ENCODE measurements around the gene USH1G.
A peak's percentile ranks its signal among the peaks of the same experiment; 100 is the strongest.

The USH1G gene

DNA sequence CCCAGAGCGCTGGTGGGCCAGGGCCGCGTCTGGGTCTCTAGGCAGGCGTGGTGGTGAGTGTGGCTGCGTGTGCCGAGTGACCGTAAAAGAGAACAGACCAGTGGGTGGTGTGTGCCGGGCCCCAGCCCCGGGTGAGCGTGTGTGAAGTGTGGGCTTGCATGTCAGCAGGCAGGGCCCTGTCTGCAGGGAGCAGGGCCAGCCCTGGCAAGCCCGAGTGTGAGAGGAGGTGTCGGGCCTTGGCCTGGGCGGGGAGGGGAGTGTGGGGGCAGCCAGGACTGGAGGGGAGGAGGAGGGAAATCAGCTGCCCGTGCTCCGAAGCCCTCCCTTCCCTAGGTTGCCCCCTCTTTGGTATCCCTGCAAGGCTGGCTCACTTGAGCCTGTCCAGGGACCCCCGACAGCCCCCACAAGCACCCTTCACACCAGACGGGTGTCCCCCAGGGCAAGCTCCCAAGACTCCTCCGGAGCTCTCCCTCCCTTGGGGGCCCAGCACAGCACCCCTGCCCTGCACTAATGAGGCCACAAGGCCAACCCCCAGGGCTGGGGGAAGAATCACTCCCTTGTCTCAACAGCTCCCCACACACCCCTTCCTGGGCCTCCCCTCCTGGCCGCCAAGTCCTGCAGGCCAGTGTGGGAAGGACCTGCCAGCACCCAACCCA lies 1.9 kb downstream of the USH1G start:
- no peak for DNase-seq (ENCODE audit: low read depth)
- H3K4me3 ChIP-seq (ENCODE audit: control insufficient read depth, low read depth, low read length) = no peak overlapping the region
- TF ChIP-seq, protein P1, sequence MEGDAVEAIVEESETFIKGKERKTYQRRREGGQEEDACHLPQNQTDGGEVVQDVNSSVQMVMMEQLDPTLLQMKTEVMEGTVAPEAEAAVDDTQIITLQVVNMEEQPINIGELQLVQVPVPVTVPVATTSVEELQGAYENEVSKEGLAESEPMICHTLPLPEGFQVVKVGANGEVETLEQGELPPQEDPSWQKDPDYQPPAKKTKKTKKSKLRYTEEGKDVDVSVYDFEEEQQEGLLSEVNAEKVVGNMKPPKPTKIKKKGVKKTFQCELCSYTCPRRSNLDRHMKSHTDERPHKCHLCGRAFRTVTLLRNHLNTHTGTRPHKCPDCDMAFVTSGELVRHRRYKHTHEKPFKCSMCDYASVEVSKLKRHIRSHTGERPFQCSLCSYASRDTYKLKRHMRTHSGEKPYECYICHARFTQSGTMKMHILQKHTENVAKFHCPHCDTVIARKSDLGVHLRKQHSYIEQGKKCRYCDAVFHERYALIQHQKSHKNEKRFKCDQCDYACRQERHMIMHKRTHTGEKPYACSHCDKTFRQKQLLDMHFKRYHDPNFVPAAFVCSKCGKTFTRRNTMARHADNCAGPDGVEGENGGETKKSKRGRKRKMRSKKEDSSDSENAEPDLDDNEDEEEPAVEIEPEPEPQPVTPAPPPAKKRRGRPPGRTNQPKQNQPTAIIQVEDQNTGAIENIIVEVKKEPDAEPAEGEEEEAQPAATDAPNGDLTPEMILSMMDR (conservative IDR thresholded peaks at IDR 0.05; ENCODE audit: control insufficient read depth, insufficient read depth, low read depth, low read length) = no peak

DNA sequence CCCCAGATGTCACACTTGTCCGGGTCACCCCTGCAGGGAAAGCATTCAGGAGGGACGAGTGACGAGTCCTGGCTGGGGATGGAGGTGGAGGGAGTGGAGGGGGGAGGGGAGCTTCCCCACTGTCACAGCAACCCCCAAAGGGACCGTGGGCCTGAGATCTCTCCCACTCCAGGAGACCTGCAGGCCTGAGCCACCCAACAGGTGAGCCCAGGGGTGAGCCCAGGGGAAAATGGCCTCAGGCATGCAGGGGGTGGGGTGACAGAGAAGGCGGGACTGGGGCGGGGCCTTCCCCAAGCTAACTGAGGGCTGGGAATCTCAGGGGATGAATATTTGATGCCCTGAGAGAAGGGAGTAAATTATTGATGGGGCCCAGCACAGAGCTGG lies 2.4 kb downstream of the USH1G start:
- no peak overlapping the region for H3K4me3 ChIP-seq (ENCODE audit: control insufficient read depth, low read depth, low read length)
- TF ChIP-seq, protein P1 (conservative IDR thresholded peaks at IDR 0.05; ENCODE audit: control insufficient read depth, insufficient read depth, low read depth, low read length) = no peak
- no peak for DNase-seq (ENCODE audit: low read depth)

DNA sequence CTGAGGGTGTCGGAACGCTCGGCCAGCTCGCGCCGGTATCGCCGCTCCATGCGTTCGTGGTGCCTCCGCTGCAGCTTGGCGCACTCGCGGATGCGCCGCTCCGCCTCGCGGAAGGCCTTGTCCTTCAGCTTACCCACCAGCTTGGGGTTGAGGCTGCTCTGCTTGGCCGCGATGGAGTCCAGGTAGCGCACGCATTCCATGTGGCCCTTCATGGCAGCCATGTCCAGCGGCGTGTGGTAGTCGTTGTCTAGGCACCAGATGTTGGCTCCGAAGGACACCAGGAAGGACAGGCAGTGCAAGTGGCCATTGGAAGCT lies 2.8 kb downstream of the USH1G start:
- DNase-seq (ENCODE audit: low read depth) = no peak
- TF ChIP-seq, protein P1 (conservative IDR thresholded peaks at IDR 0.05; ENCODE audit: control insufficient read depth, insufficient read depth, low read depth, low read length) = no peak
- H3K4me3 ChIP-seq (ENCODE audit: control insufficient read depth, low read depth, low read length) = no peak overlapping the region

DNA sequence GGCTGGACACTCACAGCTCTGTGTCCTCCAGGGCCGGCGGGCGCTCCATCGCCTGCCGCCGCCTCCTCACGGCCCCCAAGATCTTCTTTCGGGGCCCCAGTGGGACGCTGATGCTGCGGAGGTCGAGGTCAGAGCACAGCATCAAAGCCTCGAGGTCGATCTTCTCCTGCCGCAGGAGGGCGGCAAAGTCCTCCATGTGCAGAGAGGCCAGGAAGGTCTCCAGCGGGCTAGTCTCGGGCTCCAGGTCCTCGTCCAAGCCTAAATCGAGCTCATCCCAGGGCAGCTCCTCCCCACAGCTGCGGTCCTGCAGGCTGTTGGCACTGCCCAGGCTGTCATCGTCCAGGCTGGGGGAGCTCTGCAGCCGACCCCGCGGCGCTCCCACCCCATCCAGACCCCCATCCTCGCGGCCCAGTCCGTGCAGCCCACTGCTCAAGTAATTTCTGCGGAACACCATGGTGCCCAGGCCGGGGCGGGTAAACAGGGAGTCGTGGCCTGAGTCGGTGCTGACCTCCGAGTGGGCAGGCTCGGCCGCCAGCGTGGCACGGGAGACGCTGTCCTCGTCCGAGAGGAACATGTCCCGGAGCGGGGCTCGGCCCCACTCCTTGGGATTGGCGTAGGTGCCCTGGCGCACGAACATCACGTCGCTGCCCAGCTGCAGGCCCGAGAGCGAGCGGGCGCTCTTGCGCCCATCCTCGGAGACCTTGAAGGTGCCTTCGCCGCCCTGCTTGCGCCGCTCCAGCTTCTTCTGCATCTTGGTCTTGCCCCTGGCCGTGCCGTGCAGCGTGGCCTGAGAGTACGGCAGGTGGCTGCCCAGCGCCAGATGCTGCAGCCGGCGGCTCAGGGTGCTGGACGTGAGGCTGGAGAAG lies 3.4 kb downstream of the USH1G start:
- H3K4me3 ChIP-seq (ENCODE audit: control insufficient read depth, low read depth, low read length) = no peak overlapping the region
- peak; percentile 3 for DNase-seq (ENCODE audit: low read depth)
- TF ChIP-seq, protein P1 (conservative IDR thresholded peaks at IDR 0.05; ENCODE audit: control insufficient read depth, insufficient read depth, low read depth, low read length) = no peak

DNA sequence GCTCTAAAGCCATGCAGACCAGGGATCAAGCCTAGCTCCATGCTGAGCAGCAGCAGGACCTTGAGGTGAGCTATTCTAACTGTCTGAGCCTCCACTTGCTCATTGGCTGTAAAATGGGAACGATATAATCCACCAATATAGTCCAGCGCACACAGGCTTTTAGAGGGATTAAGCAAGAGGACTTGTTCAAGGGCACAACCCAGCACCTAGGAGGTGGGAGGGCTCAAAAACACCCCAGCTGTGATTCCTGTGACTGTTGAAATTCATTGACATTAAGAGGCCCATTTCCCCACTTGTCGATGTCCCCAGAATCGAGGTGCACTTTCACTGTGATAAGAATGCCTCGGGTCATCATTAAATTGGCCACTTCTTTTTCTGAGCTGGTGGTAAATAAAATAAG lies 4.1 kb downstream of the USH1G start:
- no peak for DNase-seq (ENCODE audit: low read depth)
- no peak overlapping the region for H3K4me3 ChIP-seq (ENCODE audit: control insufficient read depth, low read depth, low read length)
- TF ChIP-seq, protein P1 (conservative IDR thresholded peaks at IDR 0.05; ENCODE audit: control insufficient read depth, insufficient read depth, low read depth, low read length) = no peak

DNA sequence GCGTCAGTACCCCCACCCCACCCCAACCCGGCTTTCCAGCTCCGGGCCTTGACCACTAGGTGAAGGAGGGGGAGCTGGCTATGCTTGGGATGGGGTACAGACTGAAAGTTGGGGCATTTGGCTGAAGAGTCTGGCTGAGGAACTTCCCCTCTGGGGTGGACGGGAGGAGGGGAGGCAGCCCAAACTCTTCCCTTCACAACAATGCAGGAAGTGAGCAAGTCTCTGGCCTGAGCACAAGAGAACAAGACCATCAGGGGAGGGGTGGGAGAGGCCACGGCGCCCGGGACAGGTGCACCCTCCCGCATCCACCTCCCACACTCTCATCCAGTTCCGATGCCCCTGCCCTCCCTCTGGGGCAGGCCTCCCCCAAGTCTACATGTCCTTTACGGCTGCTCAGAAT lies 5.6 kb downstream of the USH1G start:
- no peak for DNase-seq (ENCODE audit: low read depth)
- TF ChIP-seq, protein P1 (conservative IDR thresholded peaks at IDR 0.05; ENCODE audit: control insufficient read depth, insufficient read depth, low read depth, low read length) = no peak
- H3K4me3 ChIP-seq (ENCODE audit: control insufficient read depth, low read depth, low read length) = no peak overlapping the region

Measured in fibroblast of mammary gland (primary cell).